Naive B cell (primary cell): ENCODE results near the gene CYP2A6. TPM values are rescaled to one million over a fixed set of nuclear protein-coding genes. Genes with fewer than 3 reads are reported as not detected.
"Not testable (repeated sequence)": the region's sequence is repeated elsewhere in the genome, so short reads cannot be mapped to it uniquely, and the experiment has no call there.

ENCODE experiments used
- ATAC-seq, 2 donors: fragments of 150-1000 bp; cut with Tn5 transposase; 2 replicates each; pipeline ENCODE4 v1.10.0; 2021; ENCODE audit warnings: low read depth in 2 of 2, mild to moderate bottlenecking in 2 of 2, moderate library complexity in 2 of 2
- DNase-seq: peaks from one replicate; pipeline ENCODE4 v3.0.0; 2022
- H3K27ac Mint-ChIP-seq, 6 donors: one replicate each; pipeline ENCODE4 v1.8.0; 2020 to 2022; ENCODE audit warnings: mild to moderate bottlenecking in 6 of 6, mixed read lengths in 6 of 6, moderate library complexity in 5 of 6, inconsistent platforms in 2 of 6
- H3K27me3 Mint-ChIP-seq, 3 donors: one replicate each; pipeline ENCODE4 v1.8.0; 2021 to 2022; ENCODE audit warnings: mixed read lengths in 3 of 3, mild to moderate bottlenecking in 1 of 3
- H3K36me3 Mint-ChIP-seq, 2 donors: one replicate each; pipeline ENCODE4 v1.8.0; 2020 to 2022; ENCODE audit warnings: mixed read lengths in 2 of 2, inconsistent platforms in 1 of 2, mild to moderate bottlenecking in 1 of 2
- H3K4me1 Mint-ChIP-seq, 3 donors: one replicate each; pipeline ENCODE4 v1.8.0; 2020 to 2022; ENCODE audit warnings: mixed read lengths in 3 of 3, inconsistent platforms in 1 of 3, mild to moderate bottlenecking in 1 of 3, moderate library complexity in 1 of 3
- H3K4me3 Mint-ChIP-seq, 8 donors: one replicate each; pipeline ENCODE4 v1.8.0; 2020 to 2022; ENCODE audit warnings: mild to moderate bottlenecking in 8 of 8, mixed read lengths in 8 of 8, moderate library complexity in 8 of 8, inconsistent platforms in 2 of 8
- H3K9me3 Mint-ChIP-seq, 7 donors: one replicate each; pipeline ENCODE4 v1.8.0; 2020 to 2022; ENCODE audit warnings: mixed read lengths in 7 of 7, mild to moderate bottlenecking in 5 of 7, inconsistent platforms in 2 of 7, moderate library complexity in 1 of 7
- polyA plus RNA-seq, 6 donors: library from polyadenylated mRNA; unstranded; fragments of 300-500 nt; fragmentation: Illumina TruSeq; gene quantifications; one replicate each; pipeline ENCODE4 v1.2.3, GENCODE V29; 2021; ENCODE audit warnings: low read depth in 6 of 6

Gene CYP2A6
- polyA plus RNA-seq, 6 donors from 2014 or later, result not detected

- no peak overlapping the region for H3K4me3 Mint-ChIP-seq
- DNase-seq, result no peak
- no peaks in the 10 kb centered on the region for H3K4me1 Mint-ChIP-seq
- no peak for ATAC-seq
- H3K27ac Mint-ChIP-seq, result peak overlapping the region in 1 of 6 donors; percentile 14
- H3K27me3 Mint-ChIP-seq, result peaks cover 0 to 33% (median 10%) of the 10 kb centered on the region in 3 donors
- no peaks in the 10 kb centered on the region for H3K36me3 Mint-ChIP-seq
- H3K9me3 Mint-ChIP-seq, result peaks cover 0 to 4% (median 0%) of the 10 kb centered on the region in 7 donors
These were observed 13.4 kb downstream of the CYP2A6 start for GRCh38 chr19:40836754-40837429.

DNA sequence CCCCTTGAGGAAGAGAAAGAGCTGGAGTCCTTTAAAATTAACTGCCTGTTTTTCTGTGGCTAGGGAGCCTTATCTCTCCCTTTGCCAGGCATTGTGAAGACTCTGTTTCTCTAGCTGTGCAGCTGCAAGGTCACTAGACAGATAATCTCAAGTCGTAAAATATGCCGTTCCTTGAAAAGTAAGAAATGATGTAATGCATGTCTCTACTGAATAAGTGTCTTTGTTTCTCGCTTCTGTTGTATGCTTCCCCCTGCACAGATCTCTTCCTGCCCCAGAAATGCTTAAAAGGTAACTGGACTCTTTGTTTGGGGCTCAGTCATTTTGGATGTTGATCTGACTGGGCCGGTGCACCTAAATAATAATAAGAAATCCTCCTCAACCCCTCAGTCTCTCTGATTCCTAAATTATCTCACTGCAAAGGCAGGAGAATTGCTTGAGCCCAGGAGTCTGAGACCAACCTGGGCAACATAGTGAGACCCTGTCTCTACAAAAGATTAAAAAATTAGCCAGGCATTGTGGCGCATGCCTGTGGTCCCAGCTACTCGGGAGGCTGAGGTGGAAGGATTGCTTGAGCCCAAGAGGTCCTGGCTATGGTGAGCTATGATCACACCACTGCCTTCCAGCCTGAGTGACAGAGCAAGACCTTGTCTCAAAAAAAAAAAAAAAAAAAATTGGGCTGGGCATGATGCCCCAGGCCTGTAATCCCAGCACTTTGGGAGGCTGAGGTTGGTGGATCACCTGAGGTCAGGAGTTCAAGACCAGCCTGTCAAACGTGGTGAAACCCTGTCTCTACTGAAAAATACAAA is 16.3 kb downstream of the CYP2A6 start:
- not testable (repeated sequence) for H3K27ac Mint-ChIP-seq, H3K9me3 Mint-ChIP-seq, ATAC-seq

DNA sequence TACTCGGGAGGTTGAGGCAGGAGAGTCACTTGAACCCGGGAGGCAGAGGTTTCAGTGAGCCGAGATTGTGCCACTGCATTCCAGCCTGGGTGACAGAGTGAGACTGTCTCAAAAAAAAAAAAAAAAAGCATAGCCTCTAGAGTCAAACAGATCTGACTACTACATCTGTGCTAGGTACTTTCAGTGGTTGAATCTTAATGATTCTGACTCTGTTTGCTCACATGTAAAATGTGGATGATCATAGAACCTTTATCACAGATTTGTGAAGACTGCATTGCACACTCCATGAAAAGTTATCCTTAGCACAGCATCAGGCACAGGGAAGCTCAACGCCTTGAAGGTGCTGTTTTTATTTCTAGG is 17.8 kb downstream of the CYP2A6 start:
- not testable (repeated sequence) for H3K4me1 Mint-ChIP-seq, H3K27me3 Mint-ChIP-seq, H3K4me3 Mint-ChIP-seq, DNase-seq, ATAC-seq, H3K27ac Mint-ChIP-seq, H3K9me3 Mint-ChIP-seq
- H3K36me3 Mint-ChIP-seq, result peaks cover 10 to 16% of the 10 kb centered on the region in 2 donors

More for the DNA sequence above, 16.3 kb downstream of the CYP2A6 start:
- not testable (repeated sequence) for H3K36me3 Mint-ChIP-seq, H3K4me1 Mint-ChIP-seq, H3K4me3 Mint-ChIP-seq, DNase-seq
- peaks cover 0 to 12% (median 0%) of the 10 kb centered on the region in 3 donors for H3K27me3 Mint-ChIP-seq

GRCh38 chr19:40831502-40832430 is 18.5 kb downstream of the CYP2A6 start:
- ATAC-seq, result no peak
- Mint-ChIP-seq H3K27me3 (peaks cover 0 to 5% (median 0%) of the 10 kb centered on the region in 3 donors), H3K27ac (no peak overlapping the region), H3K36me3 (peaks cover 15 to 23% of the 10 kb centered on the region in 2 donors), H3K4me1 (no peaks in the 10 kb centered on the region), H3K4me3 (no peak overlapping the region), H3K9me3 (peaks cover 0 to 4% (median 0%) of the 10 kb centered on the region in 7 donors)
- DNase-seq, result no peak

GRCh38 chr19:40830741-40831140 is 19.5 kb downstream of the CYP2A6 start:
- not testable (repeated sequence) for H3K4me1 Mint-ChIP-seq, DNase-seq, H3K4me3 Mint-ChIP-seq, H3K9me3 Mint-ChIP-seq, H3K27me3 Mint-ChIP-seq, ATAC-seq
- Mint-ChIP-seq H3K27ac (peak overlapping the region in 1 of 6 donors; percentile 32), H3K36me3 (peaks cover 18 to 24% of the 10 kb centered on the region in 2 donors)

- H3K27ac Mint-ChIP-seq, result no peak overlapping the region
- H3K4me1 Mint-ChIP-seq, result no peaks in the 10 kb centered on the region
These were observed 21.0 kb downstream of the CYP2A6 start for GRCh38 chr19:40829205-40829604.

DNA sequence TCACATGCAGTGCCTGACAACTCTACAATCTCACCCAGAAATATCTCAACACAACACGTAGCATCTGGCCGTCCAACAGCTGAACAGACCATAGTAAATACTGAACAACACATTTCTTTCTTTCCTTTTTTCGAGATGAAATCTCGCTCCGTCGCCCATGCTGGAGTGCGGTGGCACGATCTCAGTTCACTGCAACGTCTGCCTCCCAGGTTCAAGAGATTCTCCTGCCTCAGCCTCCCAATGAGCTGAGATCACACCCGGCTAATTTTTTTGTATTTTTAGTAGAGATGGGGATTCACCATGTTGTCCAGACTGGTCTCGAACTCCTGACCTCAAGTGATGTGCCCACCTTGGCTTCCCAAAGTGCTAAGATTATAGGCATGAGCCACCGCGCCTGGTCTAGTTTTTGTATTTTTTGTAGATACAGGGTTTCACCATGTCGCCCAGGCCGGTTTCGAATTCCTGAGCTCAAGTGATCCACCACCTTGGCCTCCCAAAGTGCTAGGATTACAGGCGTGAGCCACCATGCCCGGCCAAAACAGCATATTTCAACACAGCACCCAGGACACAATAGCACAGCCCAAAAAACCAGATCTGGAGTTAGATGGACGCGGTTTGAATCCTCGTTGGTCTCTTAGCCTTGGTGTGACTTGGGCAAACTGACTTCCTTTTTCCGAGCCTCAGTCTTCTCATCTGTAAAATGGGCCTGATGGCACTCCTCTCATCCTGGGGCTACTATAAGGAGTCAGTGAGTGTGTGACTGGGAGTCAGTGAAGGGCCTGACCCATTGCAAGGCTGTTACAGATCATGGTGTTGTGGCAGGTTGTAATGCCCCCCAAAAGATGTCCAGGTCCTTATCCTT is 22.6 kb downstream of the CYP2A6 start:
- ATAC-seq (no peak), DNase-seq (no peak)
- Mint-ChIP-seq H3K27ac (peak overlapping the region in 2 of 6 donors; percentile 41 to 88), H3K36me3 (peaks cover 18 to 24% of the 10 kb centered on the region in 2 donors), H3K9me3 (peaks cover 0 to 4% (median 0%) of the 10 kb centered on the region in 7 donors), H3K4me3 (no peak overlapping the region), H3K27me3 (no peaks in the 10 kb centered on the region), H3K4me1 (peaks cover 8 to 16% (median 10%) of the 10 kb centered on the region in 3 donors)

More at GRCh38 chr19:40829205-40829604, 21.0 kb downstream of the CYP2A6 start:
- no peak for ATAC-seq
- peaks cover 0 to 4% (median 0%) of the 10 kb centered on the region in 7 donors for H3K9me3 Mint-ChIP-seq
- H3K36me3 Mint-ChIP-seq, result peaks cover 18 to 24% of the 10 kb centered on the region in 2 donors
- DNase-seq, result no peak
- H3K27me3 Mint-ChIP-seq, result no peaks in the 10 kb centered on the region
- no peak overlapping the region for H3K4me3 Mint-ChIP-seq

GRCh38 chr19:40826699-40827385 is 23.4 kb downstream of the CYP2A6 start:
- peaks cover 18 to 24% of the 10 kb centered on the region in 2 donors for H3K36me3 Mint-ChIP-seq

GRCh38 chr19:40826312-40826698 is 23.9 kb downstream of the CYP2A6 start:
- DNase-seq, H3K27me3 Mint-ChIP-seq, ATAC-seq, H3K9me3 Mint-ChIP-seq, H3K27ac Mint-ChIP-seq, H3K4me3 Mint-ChIP-seq: not testable (repeated sequence)
- Mint-ChIP-seq H3K36me3 (peaks cover 18 to 24% of the 10 kb centered on the region in 2 donors), H3K4me1 (peaks cover 15 to 22% (median 17%) of the 10 kb centered on the region in 3 donors)

More at GRCh38 chr19:40826699-40827385, 23.4 kb downstream of the CYP2A6 start:
- H3K4me3 Mint-ChIP-seq, DNase-seq, H3K27me3 Mint-ChIP-seq, H3K9me3 Mint-ChIP-seq: not testable (repeated sequence)
- peaks cover 15 to 22% (median 17%) of the 10 kb centered on the region in 3 donors for H3K4me1 Mint-ChIP-seq
- H3K27ac Mint-ChIP-seq, result peak overlapping the region in 1 of 6 donors; percentile 41
- ATAC-seq, result peak in 1 of 2 donors; percentile 41

DNA sequence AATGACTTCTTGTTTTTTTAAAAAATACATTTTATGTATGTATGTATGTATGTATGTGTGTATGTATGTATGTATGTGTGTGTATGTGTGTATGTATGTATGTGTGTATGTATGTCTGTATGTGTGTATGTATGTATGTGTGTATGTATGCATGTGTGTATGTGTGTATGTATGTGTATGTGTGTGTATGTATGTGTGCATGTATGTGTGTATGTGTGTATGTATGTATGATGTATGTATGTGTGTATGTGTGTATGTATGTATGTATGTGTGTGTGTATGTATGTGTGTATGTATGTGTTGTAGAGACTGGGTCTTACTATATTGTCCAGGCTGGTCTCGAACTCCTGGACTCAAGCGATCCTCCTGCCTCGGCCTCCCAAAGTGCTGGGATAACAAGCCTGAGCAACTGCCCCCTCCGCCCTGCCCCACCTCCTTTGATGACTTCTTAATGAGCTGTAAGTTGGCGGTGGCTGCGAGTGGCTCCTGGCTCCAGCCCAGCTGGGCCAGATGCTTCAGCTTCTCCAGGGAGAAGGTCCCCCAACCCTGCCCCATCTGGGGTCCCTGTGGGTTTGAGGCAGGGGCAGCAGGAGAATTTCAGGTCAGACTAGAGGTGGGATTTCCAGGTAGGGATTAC is 24.7 kb downstream of the CYP2A6 start:
- Mint-ChIP-seq H3K27ac (peak overlapping the region in 2 of 6 donors; percentile 63 to 85), H3K36me3 (peaks cover 14 to 24% of the 10 kb centered on the region in 2 donors), H3K4me1 (peaks cover 15 to 22% (median 17%) of the 10 kb centered on the region in 3 donors)
- H3K4me3 Mint-ChIP-seq, ATAC-seq, H3K9me3 Mint-ChIP-seq, H3K27me3 Mint-ChIP-seq, DNase-seq: not testable (repeated sequence)

- DNase-seq, H3K27me3 Mint-ChIP-seq, H3K27ac Mint-ChIP-seq, H3K4me3 Mint-ChIP-seq, ATAC-seq, H3K9me3 Mint-ChIP-seq: not testable (repeated sequence)
- Mint-ChIP-seq H3K4me1 (peaks cover 15 to 22% (median 17%) of the 10 kb centered on the region in 3 donors), H3K36me3 (peaks cover 14 to 24% of the 10 kb centered on the region in 2 donors)
These were observed 25.3 kb downstream of the CYP2A6 start for GRCh38 chr19:40824916-40825315.
